ENCODE measurements around the gene ATOH8. TPM values are rescaled to one million over a fixed set of nuclear protein-coding genes. Genes with fewer than 3 reads are reported as not detected.

ATOH8 gene
- polyA plus RNA-seq, 1 of the 3 experiments (the other 2 are of a cell fraction) = 5.6 TPM

DNA sequence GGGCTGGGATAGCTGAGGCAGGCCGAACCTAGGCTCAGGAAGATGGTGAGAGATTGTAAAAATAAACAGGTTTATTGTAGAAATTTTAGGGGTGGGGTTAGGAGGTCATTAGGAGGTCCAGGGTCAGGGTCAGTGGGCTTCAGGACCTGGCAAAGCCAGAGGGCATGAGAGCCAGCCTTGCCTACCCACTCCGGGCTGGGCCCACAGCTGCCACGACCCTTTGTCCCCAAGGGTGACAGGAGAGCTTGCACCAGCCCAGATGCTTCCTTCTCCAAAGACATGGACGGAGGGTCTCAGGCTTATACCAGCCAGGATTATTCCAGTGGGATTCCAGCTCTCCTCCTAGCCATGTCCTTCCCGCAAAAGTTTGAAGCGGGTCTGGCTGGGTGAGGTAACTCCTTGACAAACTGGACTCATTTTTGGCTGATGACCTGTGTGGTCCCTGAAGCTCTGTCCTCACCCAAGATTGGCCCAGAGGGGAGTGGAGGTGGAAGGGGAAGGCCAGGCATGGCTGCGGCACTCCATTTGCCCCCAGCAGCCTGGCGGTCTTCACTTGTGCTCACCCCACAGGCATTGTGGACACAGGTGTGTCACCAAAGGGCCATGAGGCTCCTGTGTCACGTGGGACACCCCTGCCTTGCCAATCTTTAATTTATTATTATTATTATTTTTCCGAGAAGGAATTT lies 23.8 kb upstream of the ATOH8 start (continued):
- TF ChIP-seq TCF12 (IDR thresholded peaks at IDR 0.05) = no peak
- TF ChIP-seq GATA2 (CRISPR knock-in tag; IDR thresholded peaks at IDR 0.05) = no peak

DNA sequence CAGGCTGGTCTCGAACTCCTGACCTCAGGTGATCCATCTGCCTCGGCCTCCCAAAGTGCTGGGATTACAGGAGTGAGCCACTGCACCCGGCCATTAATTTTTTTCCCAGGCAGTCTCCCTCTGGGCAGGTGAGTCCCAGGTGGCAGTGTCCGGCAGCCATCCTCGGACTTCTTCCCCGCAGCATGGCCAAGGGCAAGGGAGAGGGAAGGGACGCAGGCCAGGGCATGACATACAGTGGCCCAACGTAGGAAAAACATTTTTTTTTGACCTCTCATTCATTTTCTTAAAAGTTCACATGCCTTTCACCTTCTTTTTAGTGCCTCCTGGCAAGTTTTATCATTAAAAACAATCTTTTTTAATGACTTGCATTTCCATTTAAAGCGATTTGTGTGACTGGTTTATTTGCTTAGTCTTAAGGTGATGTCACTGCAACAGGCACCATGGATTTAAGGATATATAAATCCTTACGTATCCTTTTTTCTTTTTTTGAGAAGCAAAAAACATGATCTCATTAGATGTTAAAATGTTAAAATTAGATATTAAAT lies 23.0 kb upstream of the ATOH8 start:
- WGBS (ENCODE audit: low lambda C conversion rate) = 88% methylated on average over 10 of the region's 10 CpGs
- Histone ChIP-seq H3K4me1 (ENCODE audit: control insufficient read depth in 1 of 2, insufficient read depth in 2 of 2, low read depth in 1 of 2, low read length in 1 of 2) (peaks cover 5 to 12% of the 10 kb centered on the region in 2 experiments; a peak in 3 of 4 replicates), H2AFZ (ENCODE audit: low read depth) (no peak overlapping the region), H3K4me3 (ENCODE audit: low read depth in 2 of 2, low read length in 1 of 2) (no peak overlapping the region), H3K9me2 (no peaks in the 10 kb centered on the region), H3K9me3 (no peaks in the 10 kb centered on the region), H3K79me2 (ENCODE audit: insufficient read depth) (no peaks in the 10 kb centered on the region), H3K4me2 (no peak overlapping the region), H3K9ac (no peak overlapping the region), H3K27ac (ENCODE audit: low read depth in 2 of 2, low read length in 1 of 2) (no peak overlapping the region), H3F3A (replicated peaks; ENCODE audit: insufficient read depth) (peaks cover 11% of the 10 kb centered on the region), H3K36me3 (replicated peaks in 1 of 2; ENCODE audit: control insufficient read depth in 1 of 2, insufficient read depth in 2 of 2, low read length in 1 of 2) (no peaks in the 10 kb centered on the region), H4K20me1 (ENCODE audit: insufficient read depth) (no peaks in the 10 kb centered on the region), H3K27me3 (ENCODE audit: insufficient read depth) (no peaks in the 10 kb centered on the region)
- DNase-seq = no peak
- CTCF ChIA-PET = interaction anchor here (1.0 to 34.7 kb wide), 8 partner anchors 14 to 99 kb away, joined by 3 to 626 read pairs (median 56); partner anchors contain the start of gene ATOH8
- TF ChIP-seq, protein P1, sequence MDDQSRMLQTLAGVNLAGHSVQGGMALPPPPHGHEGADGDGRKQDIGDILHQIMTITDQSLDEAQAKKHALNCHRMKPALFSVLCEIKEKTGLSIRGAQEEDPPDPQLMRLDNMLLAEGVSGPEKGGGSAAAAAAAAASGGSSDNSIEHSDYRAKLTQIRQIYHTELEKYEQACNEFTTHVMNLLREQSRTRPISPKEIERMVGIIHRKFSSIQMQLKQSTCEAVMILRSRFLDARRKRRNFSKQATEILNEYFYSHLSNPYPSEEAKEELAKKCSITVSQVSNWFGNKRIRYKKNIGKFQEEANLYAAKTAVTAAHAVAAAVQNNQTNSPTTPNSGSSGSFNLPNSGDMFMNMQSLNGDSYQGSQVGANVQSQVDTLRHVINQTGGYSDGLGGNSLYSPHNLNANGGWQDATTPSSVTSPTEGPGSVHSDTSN (IDR thresholded peaks at IDR 0.05) = no peak
- no peak for TF ChIP-seq MXI1 (IDR thresholded peaks at IDR 0.05; ENCODE audit: low read depth, low read length)
- TF ChIP-seq ELF1 (IDR thresholded peaks at IDR 0.05) = no peak
- TF ChIP-seq, protein P2, sequence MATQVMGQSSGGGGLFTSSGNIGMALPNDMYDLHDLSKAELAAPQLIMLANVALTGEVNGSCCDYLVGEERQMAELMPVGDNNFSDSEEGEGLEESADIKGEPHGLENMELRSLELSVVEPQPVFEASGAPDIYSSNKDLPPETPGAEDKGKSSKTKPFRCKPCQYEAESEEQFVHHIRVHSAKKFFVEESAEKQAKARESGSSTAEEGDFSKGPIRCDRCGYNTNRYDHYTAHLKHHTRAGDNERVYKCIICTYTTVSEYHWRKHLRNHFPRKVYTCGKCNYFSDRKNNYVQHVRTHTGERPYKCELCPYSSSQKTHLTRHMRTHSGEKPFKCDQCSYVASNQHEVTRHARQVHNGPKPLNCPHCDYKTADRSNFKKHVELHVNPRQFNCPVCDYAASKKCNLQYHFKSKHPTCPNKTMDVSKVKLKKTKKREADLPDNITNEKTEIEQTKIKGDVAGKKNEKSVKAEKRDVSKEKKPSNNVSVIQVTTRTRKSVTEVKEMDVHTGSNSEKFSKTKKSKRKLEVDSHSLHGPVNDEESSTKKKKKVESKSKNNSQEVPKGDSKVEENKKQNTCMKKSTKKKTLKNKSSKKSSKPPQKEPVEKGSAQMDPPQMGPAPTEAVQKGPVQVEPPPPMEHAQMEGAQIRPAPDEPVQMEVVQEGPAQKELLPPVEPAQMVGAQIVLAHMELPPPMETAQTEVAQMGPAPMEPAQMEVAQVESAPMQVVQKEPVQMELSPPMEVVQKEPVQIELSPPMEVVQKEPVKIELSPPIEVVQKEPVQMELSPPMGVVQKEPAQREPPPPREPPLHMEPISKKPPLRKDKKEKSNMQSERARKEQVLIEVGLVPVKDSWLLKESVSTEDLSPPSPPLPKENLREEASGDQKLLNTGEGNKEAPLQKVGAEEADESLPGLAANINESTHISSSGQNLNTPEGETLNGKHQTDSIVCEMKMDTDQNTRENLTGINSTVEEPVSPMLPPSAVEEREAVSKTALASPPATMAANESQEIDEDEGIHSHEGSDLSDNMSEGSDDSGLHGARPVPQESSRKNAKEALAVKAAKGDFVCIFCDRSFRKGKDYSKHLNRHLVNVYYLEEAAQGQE (IDR thresholded peaks at IDR 0.05; ENCODE audit: low read depth, low read length) = no peak
- TF ChIP-seq NRF1 (IDR thresholded peaks at IDR 0.05; ENCODE audit: low read depth, low read length) = no peak
- TF ChIP-seq TEAD4 (IDR thresholded peaks at IDR 0.05; ENCODE audit: borderline replicate concordance, insufficient read depth) = no peak
- TF ChIP-seq JUND (IDR thresholded peaks at IDR 0.05) = no peak
- no peak for TF ChIP-seq GATA2 (CRISPR knock-in tag; IDR thresholded peaks at IDR 0.05)
- TF ChIP-seq, protein P3, sequence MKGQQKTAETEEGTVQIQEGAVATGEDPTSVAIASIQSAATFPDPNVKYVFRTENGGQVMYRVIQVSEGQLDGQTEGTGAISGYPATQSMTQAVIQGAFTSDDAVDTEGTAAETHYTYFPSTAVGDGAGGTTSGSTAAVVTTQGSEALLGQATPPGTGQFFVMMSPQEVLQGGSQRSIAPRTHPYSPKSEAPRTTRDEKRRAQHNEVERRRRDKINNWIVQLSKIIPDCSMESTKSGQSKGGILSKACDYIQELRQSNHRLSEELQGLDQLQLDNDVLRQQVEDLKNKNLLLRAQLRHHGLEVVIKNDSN (IDR thresholded peaks at IDR 0.05; ENCODE audit: borderline replicate concordance, low read depth) = no peak
- no peak for TF ChIP-seq FOSL2 (IDR thresholded peaks at IDR 0.05; ENCODE audit: borderline replicate concordance, low read depth)
- no peak for TF ChIP-seq SMC3 (IDR thresholded peaks at IDR 0.05; ENCODE audit: low read depth, low read length)
- TF ChIP-seq EZH2phosphoT487 (IDR thresholded peaks at IDR 0.05; ENCODE audit: borderline replicate concordance, low read depth) = no peak
- no peak for TF ChIP-seq NFIC (IDR thresholded peaks at IDR 0.05; ENCODE audit: borderline replicate concordance)
- TF ChIP-seq, protein P4, sequence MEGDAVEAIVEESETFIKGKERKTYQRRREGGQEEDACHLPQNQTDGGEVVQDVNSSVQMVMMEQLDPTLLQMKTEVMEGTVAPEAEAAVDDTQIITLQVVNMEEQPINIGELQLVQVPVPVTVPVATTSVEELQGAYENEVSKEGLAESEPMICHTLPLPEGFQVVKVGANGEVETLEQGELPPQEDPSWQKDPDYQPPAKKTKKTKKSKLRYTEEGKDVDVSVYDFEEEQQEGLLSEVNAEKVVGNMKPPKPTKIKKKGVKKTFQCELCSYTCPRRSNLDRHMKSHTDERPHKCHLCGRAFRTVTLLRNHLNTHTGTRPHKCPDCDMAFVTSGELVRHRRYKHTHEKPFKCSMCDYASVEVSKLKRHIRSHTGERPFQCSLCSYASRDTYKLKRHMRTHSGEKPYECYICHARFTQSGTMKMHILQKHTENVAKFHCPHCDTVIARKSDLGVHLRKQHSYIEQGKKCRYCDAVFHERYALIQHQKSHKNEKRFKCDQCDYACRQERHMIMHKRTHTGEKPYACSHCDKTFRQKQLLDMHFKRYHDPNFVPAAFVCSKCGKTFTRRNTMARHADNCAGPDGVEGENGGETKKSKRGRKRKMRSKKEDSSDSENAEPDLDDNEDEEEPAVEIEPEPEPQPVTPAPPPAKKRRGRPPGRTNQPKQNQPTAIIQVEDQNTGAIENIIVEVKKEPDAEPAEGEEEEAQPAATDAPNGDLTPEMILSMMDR (IDR thresholded peaks at IDR 0.05) = no peak
- TF ChIP-seq, protein P5, sequence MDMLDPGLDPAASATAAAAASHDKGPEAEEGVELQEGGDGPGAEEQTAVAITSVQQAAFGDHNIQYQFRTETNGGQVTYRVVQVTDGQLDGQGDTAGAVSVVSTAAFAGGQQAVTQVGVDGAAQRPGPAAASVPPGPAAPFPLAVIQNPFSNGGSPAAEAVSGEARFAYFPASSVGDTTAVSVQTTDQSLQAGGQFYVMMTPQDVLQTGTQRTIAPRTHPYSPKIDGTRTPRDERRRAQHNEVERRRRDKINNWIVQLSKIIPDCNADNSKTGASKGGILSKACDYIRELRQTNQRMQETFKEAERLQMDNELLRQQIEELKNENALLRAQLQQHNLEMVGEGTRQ (IDR thresholded peaks at IDR 0.05; ENCODE audit: borderline replicate concordance, low read depth, low read length) = no peak
- TF ChIP-seq RXRA (IDR thresholded peaks at IDR 0.05; ENCODE audit: borderline replicate concordance, low read depth) = no peak
- no peak for TF ChIP-seq MEF2A (IDR thresholded peaks at IDR 0.05; ENCODE audit: borderline replicate concordance, low read depth)
- POLR2A ChIA-PET = no interaction called here

All from SK-N-SH (cell line).